ENCODE results near the gene BTBD9. TPM values are rescaled to one million over a fixed set of nuclear protein-coding genes. Genes with fewer than 3 reads are reported as not detected.

BTBD9 gene
- total and polyA plus RNA-seq, 9 of the 15 experiments (the other 6 are each of a cell fraction or from before 2014, with no cell fraction given): 0.08 to 1.6 (median 0.58) TPM

DNA sequence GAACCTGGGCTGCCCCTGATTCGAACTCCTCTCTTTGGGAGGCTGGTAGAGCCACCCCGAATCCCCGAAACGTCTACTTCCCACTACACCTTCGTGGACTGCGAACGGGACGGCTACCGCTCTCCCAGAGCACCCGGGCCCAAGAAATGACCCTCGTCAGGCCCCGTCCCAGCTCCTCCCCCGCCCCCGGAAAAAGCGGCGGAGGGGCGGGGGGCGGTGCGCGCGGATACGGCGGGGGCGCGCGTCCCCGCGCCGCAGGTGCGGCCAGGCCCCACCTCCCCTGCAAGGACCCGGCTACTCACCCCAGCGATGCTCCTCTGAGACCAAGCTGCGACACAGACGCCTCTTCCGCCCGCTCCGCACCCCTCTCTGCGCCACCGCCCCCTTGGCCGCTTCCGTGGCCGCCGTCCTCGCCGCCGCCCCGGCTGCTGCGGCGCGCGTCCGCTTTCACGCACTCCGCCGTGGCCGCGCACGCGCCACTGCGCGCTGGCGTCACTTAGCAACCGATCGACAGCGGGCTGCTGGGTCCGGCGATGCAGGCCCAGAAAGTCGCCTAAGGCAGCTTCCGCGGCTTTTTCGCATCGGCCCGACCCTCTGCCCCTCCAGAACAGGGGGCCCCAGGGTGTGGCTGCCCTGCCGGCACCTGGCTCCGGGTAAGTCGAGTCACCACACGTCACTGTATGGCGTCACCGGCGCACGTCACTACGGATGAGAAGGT lies at the start of gene BTBD9 (continued):
- TF ChIP-seq, protein P1, sequence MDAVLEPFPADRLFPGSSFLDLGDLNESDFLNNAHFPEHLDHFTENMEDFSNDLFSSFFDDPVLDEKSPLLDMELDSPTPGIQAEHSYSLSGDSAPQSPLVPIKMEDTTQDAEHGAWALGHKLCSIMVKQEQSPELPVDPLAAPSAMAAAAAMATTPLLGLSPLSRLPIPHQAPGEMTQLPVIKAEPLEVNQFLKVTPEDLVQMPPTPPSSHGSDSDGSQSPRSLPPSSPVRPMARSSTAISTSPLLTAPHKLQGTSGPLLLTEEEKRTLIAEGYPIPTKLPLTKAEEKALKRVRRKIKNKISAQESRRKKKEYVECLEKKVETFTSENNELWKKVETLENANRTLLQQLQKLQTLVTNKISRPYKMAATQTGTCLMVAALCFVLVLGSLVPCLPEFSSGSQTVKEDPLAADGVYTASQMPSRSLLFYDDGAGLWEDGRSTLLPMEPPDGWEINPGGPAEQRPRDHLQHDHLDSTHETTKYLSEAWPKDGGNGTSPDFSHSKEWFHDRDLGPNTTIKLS (IDR thresholded peaks at IDR 0.05; ENCODE audit: borderline replicate concordance, low read depth): 0 out of 2 replicates have a peak, but pooled peaks have one; percentile 15
- TF ChIP-seq ZFX (CRISPR knock-in tag; IDR thresholded peaks at IDR 0.05) (peak; percentile 68), KDM1A (IDR thresholded peaks at IDR 0.05) (no peak), L3MBTL2 (IDR thresholded peaks at IDR 0.05) (peak; percentile 66), PML (IDR thresholded peaks at IDR 0.05; ENCODE audit: low read length) (no peak), GATAD2B (IDR thresholded peaks at IDR 0.05; ENCODE audit: borderline replicate concordance) (0 out of 2 replicates have a peak, but pooled peaks have one; percentile 14), ZC3H11A (IDR thresholded peaks at IDR 0.05; ENCODE audit: low read depth, low read length) (0 out of 2 replicates have a peak, but pooled peaks have one; percentile 61), BRF1 (IDR thresholded peaks at IDR 0.05; ENCODE audit: borderline replicate concordance, extremely low read depth, insufficient read length) (no peak), GTF2A2 (tag; IDR thresholded peaks at IDR 0.05) (no peak), E2F3 (CRISPR knock-in tag; IDR thresholded peaks at IDR 0.05) (no peak; the same call in 1 of the 2 replicates), ZNF263 (CRISPR knock-in tag; IDR thresholded peaks at IDR 0.05; ENCODE audit: borderline replicate concordance) (no peak), CBX8 (IDR thresholded peaks at IDR 0.05; ENCODE audit: borderline replicate concordance, extremely low read depth, low read depth, low read length, poor library complexity, severe bottlenecking) (no peak), DNMT1 (IDR thresholded peaks at IDR 0.05) (no peak), CHD2 (IDR thresholded peaks at IDR 0.05; ENCODE audit: low read depth, low read length) (no peak), CREB1 (IDR thresholded peaks at IDR 0.05) (peak; percentile 96), CREB1 (CRISPR knock-in tag; IDR thresholded peaks at IDR 0.05) (peak; percentile 92), FOXK1 (CRISPR knock-in tag; IDR thresholded peaks at IDR 0.05; ENCODE audit: borderline replicate concordance) (no peak), SREBF2 (CRISPR knock-in tag; IDR thresholded peaks at IDR 0.05) (no peak), NR1H2 (CRISPR knock-in tag; IDR thresholded peaks at IDR 0.05) (peak; percentile 72; the same call in 1 of the 2 replicates), POLR2H (tag; IDR thresholded peaks at IDR 0.05; ENCODE audit: low read depth) (no peak)
- TF ChIP-seq, protein P2, sequence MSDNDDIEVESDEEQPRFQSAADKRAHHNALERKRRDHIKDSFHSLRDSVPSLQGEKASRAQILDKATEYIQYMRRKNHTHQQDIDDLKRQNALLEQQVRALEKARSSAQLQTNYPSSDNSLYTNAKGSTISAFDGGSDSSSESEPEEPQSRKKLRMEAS (CRISPR knock-in tag; IDR thresholded peaks at IDR 0.05): 0 out of 2 replicates have a peak, but pooled peaks have one; percentile 11
- TF ChIP-seq, protein P3, sequence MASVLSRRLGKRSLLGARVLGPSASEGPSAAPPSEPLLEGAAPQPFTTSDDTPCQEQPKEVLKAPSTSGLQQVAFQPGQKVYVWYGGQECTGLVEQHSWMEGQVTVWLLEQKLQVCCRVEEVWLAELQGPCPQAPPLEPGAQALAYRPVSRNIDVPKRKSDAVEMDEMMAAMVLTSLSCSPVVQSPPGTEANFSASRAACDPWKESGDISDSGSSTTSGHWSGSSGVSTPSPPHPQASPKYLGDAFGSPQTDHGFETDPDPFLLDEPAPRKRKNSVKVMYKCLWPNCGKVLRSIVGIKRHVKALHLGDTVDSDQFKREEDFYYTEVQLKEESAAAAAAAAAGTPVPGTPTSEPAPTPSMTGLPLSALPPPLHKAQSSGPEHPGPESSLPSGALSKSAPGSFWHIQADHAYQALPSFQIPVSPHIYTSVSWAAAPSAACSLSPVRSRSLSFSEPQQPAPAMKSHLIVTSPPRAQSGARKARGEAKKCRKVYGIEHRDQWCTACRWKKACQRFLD (CRISPR knock-in tag; IDR thresholded peaks at IDR 0.05): peak; percentile 94
- TF ChIP-seq, protein P4, sequence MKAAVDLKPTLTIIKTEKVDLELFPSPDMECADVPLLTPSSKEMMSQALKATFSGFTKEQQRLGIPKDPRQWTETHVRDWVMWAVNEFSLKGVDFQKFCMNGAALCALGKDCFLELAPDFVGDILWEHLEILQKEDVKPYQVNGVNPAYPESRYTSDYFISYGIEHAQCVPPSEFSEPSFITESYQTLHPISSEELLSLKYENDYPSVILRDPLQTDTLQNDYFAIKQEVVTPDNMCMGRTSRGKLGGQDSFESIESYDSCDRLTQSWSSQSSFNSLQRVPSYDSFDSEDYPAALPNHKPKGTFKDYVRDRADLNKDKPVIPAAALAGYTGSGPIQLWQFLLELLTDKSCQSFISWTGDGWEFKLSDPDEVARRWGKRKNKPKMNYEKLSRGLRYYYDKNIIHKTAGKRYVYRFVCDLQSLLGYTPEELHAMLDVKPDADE (conservative IDR thresholded peaks at IDR 0.05; ENCODE audit: control insufficient read depth, low read depth, low read length): no peak
